ENCODE data around the gene ISCU. TPM values are rescaled to one million over a fixed set of nuclear protein-coding genes. Genes with fewer than 3 reads are reported as not detected.
A peak's percentile ranks its signal among the peaks of the same experiment; 100 is the strongest.

Gene ISCU
- total and polyA plus RNA-seq, 9 of the 15 experiments (the other 6 are each of a cell fraction or from before 2014, with no cell fraction given): 15.9 to 92.5 (median 77.3) TPM

DNA sequence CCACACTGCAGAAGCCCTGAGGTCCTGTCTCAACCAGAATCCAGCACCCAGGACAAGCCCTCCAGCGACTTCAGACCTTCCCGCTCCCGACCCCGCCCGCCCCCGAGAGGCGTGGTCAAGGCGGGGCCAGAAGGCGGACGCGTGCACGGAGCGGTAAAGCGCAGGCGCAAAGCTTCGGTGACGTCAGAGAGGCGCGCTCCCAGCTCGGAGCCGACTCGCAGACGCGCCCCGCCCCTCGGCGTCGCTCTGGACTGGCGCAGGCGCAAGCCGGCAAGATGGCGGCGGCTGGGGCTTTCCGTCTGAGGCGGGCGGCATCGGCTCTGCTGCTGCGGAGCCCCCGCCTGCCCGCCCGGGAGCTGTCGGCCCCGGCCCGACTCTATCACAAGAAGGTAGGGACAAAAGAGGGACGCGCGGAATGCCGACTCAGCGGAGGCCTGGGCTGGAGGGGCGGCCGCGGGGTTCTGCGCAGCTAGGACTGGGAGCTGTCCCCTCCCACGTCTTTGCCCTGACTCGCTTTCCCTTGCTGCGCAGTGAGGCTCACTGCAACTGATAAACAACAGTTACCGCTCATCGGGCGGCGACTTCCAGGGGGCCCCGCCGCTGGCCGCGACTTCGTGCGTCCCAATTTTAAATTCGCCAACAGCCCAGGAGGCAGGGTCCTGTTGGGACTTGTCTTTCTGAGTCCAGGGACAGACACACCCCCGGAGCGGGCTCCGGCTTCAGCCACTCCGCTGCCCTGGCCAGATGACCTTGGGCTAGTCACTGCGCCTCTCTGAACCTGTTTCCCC is at the start of gene ISCU (continued):
- TF ChIP-seq, protein P1, sequence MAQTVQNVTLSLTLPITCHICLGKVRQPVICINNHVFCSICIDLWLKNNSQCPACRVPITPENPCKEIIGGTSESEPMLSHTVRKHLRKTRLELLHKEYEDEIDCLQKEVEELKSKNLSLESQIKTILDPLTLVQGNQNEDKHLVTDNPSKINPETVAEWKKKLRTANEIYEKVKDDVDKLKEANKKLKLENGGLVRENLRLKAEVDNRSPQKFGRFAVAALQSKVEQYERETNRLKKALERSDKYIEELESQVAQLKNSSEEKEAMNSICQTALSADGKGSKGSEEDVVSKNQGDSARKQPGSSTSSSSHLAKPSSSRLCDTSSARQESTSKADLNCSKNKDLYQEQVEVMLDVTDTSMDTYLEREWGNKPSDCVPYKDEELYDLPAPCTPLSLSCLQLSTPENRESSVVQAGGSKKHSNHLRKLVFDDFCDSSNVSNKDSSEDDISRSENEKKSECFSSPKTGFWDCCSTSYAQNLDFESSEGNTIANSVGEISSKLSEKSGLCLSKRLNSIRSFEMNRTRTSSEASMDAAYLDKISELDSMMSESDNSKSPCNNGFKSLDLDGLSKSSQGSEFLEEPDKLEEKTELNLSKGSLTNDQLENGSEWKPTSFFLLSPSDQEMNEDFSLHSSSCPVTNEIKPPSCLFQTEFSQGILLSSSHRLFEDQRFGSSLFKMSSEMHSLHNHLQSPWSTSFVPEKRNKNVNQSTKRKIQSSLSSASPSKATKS (CRISPR knock-in tag; IDR thresholded peaks at IDR 0.05): no peak
- TF ChIP-seq BCOR (IDR thresholded peaks at IDR 0.05): no peak
- TF ChIP-seq ERF (CRISPR knock-in tag; IDR thresholded peaks at IDR 0.05): no peak
- peak; percentile 67 for TF ChIP-seq TAF7 (tag; IDR thresholded peaks at IDR 0.05)
- TF ChIP-seq FOXJ3 (CRISPR knock-in tag; IDR thresholded peaks at IDR 0.05): no peak
- no peak for TF ChIP-seq ZNF146 (CRISPR knock-in tag; IDR thresholded peaks at IDR 0.05; ENCODE audit: unreplicated experiment)
- TF ChIP-seq MAFK (IDR thresholded peaks at IDR 0.05; ENCODE audit: low read length): no peak
- no peak for TF ChIP-seq ADNP (tag; IDR thresholded peaks at IDR 0.05)
- TF ChIP-seq ZNF584 (CRISPR knock-in tag; IDR thresholded peaks at IDR 0.05; ENCODE audit: low read depth): no peak
- TF ChIP-seq, protein P2, sequence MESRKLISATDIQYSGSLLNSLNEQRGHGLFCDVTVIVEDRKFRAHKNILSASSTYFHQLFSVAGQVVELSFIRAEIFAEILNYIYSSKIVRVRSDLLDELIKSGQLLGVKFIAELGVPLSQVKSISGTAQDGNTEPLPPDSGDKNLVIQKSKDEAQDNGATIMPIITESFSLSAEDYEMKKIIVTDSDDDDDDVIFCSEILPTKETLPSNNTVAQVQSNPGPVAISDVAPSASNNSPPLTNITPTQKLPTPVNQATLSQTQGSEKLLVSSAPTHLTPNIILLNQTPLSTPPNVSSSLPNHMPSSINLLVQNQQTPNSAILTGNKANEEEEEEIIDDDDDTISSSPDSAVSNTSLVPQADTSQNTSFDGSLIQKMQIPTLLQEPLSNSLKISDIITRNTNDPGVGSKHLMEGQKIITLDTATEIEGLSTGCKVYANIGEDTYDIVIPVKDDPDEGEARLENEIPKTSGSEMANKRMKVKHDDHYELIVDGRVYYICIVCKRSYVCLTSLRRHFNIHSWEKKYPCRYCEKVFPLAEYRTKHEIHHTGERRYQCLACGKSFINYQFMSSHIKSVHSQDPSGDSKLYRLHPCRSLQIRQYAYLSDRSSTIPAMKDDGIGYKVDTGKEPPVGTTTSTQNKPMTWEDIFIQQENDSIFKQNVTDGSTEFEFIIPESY (CRISPR knock-in tag; IDR thresholded peaks at IDR 0.05): no peak
- peak; percentile 50; the same call in 1 of the 2 replicates for TF ChIP-seq CTBP1 (IDR thresholded peaks at IDR 0.05; ENCODE audit: borderline replicate concordance)
- TF ChIP-seq STAG1 (CRISPR knock-in tag; IDR thresholded peaks at IDR 0.05; ENCODE audit: borderline replicate concordance): 0 out of 2 replicates have a peak, but pooled peaks have one; percentile 22
- TF ChIP-seq ZNF699 (CRISPR knock-in tag; IDR thresholded peaks at IDR 0.05; ENCODE audit: insufficient replicate concordance): no peak
- TF ChIP-seq, protein P3, sequence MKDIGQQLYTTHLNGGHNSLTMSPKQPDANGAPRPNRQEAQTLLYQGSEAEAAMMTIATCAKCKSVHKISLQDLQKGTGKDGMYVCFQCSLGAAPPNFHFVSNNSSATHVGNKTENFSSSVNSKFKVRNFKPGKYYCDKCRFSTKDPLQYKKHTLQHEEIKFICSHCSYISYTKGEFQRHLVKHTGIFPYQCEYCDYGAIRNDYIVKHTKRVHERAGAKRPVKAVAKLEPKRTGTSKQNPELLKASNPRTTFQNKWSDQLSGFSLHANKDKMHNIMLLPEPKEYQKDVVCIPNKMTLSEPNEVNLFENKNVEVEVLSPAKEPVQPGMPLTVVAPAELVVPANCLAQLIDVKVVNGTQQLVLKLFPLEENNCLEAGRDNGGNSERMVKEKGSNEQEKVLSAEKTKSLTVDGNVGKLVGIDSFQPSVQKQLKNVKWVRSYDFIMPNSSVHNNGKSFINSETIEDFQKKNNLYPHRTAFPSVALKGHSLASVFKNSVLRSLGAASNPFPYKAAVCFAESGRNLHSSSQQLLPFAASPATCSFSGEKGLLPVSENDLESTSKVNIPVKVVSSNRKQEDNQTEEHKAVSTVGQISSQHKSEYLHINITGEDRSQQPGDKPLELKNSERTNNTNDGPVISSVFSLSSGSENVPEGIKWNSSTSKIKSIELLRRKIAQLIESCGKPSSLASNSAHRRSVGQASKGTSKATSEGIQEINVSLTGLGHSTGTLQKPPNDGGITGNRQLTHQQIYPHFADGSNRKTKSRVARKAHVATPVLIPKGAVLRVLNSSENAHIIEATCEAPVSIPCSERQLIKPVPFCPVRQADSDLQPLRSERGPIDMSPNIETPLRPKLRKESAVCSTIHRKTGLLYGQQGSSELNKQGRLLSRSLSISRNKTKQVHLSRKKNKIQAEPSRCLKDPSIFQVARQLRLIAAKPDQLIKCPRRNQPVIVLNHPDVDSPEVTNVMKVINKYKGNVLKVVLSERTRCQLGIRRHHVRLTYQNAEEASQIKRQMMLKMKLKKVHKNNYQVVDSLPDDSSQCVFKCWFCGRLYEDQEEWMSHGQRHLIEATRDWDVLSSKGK (CRISPR knock-in tag; IDR thresholded peaks at IDR 0.05): no peak
- TF ChIP-seq, protein P4, sequence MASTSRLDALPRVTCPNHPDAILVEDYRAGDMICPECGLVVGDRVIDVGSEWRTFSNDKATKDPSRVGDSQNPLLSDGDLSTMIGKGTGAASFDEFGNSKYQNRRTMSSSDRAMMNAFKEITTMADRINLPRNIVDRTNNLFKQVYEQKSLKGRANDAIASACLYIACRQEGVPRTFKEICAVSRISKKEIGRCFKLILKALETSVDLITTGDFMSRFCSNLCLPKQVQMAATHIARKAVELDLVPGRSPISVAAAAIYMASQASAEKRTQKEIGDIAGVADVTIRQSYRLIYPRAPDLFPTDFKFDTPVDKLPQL (IDR thresholded peaks at IDR 0.05; ENCODE audit: extremely low read depth, insufficient read length): no peak
- TF ChIP-seq RFX7 (CRISPR knock-in tag; IDR thresholded peaks at IDR 0.05): no peak
